Measurements from ENCODE around the gene ACSM3. TPM values are rescaled to one million over a fixed set of nuclear protein-coding genes. Genes with fewer than 3 reads are reported as not detected.

ACSM3 gene
- total and polyA plus RNA-seq, 10 of the 15 experiments (the other 5 are each of a cell fraction or from before 2014, with no cell fraction given) = 4.9 to 21.0 (median 7.0) TPM

- H3K4me2 ChIP-seq (ENCODE audit: control insufficient read depth, insufficient read depth) = no peak overlapping the region
- H3K9ac ChIP-seq (ENCODE audit: control insufficient read depth, insufficient read depth, low read length) = no peak overlapping the region
- H3K79me2 ChIP-seq (ENCODE audit: control insufficient read depth, insufficient read depth, low read length) = no peaks in the 10 kb centered on the region
- H2AFZ ChIP-seq (ENCODE audit: control insufficient read depth, low read depth, low read length) = no peak overlapping the region
- H3K36me3 ChIP-seq (ENCODE audit: control insufficient read depth in 2 of 2, insufficient read depth in 2 of 2, low read length in 1 of 2) = peaks cover 0 to 2% of the 10 kb centered on the region in 2 experiments; a peak in 1 of 4 replicates
- no peaks in the 10 kb centered on the region for H3K4me1 ChIP-seq (ENCODE audit: control insufficient read depth, insufficient read depth, low read length)
- WGBS (ENCODE audit: insufficient coverage, insufficient replicate concordance, low lambda C conversion rate, missing lambda C conversion rate) = 89% methylated on average over 1 of the region's 1 CpG
- ChIA-PET RAD21 (ENCODE audit: unreplicated experiment) (no interaction called here), POLR2A (no interaction called here), CTCF (no interaction called here), SMC1A (ENCODE audit: uncharacterized antibody, unreplicated experiment) (no interaction called here)
- TF ChIP-seq CHD4 (IDR thresholded peaks at IDR 0.05) = no peak
- TF ChIP-seq RCOR1 (conservative IDR thresholded peaks at IDR 0.05; ENCODE audit: low read depth, low read length) = no peak
- TF ChIP-seq, protein P1, sequence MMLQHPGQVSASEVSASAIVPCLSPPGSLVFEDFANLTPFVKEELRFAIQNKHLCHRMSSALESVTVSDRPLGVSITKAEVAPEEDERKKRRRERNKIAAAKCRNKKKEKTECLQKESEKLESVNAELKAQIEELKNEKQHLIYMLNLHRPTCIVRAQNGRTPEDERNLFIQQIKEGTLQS (IDR thresholded peaks at IDR 0.05; ENCODE audit: borderline replicate concordance, extremely low read depth, low read depth, low read length) = no peak
- no peak for TF ChIP-seq CUX1 (IDR thresholded peaks at IDR 0.05; ENCODE audit: insufficient replicate concordance, low read depth, low read length)
- TF ChIP-seq RFX5 (IDR thresholded peaks at IDR 0.05; ENCODE audit: low read depth, low read length) = no peak
- no peaks in the 10 kb centered on the region for H4K20me1 ChIP-seq (ENCODE audit: control insufficient read depth, insufficient read depth)
- no peaks in the 10 kb centered on the region for H3K27me3 ChIP-seq (replicated peaks in 1 of 2; ENCODE audit: control insufficient read depth in 2 of 2, insufficient read depth in 2 of 2, low read length in 1 of 2)
- BruUV-seq (replicated peaks) = no TSS peak
- no peak for FAIRE-seq
- intact Hi-C loops (cut with micrococcal nuclease; ENCODE audit: unreplicated experiment) = no loop called here
- no peak overlapping the region for H3K27ac ChIP-seq (ENCODE audit: control insufficient read depth, insufficient read depth)
- no peak for DNase-seq (ENCODE audit: low read depth, low spot score)
- in situ Hi-C loops (cut with MboI) = no loop called here
- no peaks in the 10 kb centered on the region; the same call in 2 of the 3 replicates for H3K9me3 ChIP-seq (replicated peaks; ENCODE audit: control insufficient read depth, insufficient read depth, low read length)
- H3K4me3 ChIP-seq = no peak overlapping the region
- no peak for ATAC-seq
These were observed 65.7 kb downstream of the ACSM3 start for GRCh38 chr16:20829536-20829935.
